CMK (cell line): ENCODE results near the gene EHMT1.
A peak's percentile ranks its signal among the peaks of the same experiment; 100 is the strongest.

Experiments
- DNase-seq: peaks from one replicate; pipeline ENCODE4 v3.0.0-alpha.2; 2010; ENCODE audit warnings: low read depth

EHMT1 gene

DNA sequence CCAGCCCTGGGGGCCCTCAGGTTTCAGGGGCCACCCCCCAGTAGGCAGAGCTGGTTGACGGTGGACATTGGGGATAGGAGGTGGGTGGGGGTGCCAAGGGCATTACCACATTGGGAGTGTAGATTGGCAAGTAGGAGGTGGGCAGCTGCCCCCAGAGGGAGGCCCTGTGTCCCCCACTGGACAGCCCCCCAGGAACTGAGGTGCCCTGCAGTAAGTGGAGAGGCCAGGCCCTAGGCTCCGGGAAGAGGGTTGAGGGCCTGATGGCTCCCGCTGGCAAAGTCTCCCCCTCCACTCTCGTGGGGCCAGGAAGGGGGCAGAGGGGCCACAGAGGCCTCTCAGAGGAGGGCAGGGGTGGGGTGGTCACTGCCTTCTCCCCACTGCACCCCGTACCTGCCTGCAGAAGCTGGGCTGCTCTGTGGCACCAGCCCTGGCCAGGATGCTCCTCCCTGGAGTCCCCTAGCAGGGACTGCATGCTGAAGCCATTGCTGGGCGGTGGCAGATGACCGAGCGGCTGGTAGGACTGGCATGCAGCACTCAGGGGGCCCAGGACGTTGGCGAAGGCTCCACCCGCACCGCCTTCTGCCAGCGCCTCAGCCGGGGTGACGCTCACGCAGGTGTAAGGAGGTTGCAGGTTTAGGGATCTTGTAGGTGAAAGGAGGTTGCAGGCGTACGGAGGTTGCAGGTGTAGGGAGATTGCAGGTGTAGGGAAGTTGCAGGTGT lies 169.1 kb downstream of the EHMT1 start:
- DNase-seq = no peak

DNA sequence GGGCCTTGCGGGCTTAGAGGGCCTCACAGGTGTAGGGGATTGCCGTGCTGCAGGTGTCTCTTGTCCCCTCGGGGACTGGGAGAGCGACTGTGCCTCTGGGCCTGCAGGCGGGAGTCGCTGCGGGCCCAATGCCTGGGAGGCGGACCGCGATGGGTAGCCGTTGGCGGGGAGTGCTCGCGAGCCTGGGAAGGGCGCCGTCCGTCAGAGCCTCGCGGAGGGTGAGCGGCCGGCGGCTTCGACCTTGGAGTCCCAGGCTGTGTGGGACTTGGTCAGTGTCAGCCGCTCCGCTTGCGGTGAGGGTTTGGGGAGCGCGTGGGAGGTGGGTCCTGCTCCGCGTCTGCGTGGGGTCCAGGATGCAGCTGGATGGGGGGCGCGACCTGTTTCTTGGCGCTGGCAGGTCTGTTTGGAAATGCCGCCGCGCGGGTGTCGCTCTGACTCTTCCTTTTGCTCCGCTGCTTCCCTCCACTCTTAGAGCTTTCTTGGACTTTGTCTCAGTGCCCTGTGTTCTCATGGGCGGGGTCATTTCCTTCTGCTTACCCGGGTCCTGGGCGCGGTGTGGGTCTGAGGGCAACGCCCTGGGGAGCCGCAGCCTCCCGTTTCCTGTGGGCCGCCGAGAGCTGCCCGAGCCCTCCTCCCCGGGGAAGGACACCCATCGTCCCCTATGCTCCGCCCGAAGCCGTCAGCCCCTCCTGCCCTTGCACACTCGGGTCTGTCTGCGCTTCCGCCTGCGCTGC lies 169.9 kb downstream of the EHMT1 start:
- peak; percentile 81 for DNase-seq

GRCh38 chr9:137789295-137789895 lies 170.6 kb downstream of the EHMT1 start:
- DNase-seq = no peak

DNA sequence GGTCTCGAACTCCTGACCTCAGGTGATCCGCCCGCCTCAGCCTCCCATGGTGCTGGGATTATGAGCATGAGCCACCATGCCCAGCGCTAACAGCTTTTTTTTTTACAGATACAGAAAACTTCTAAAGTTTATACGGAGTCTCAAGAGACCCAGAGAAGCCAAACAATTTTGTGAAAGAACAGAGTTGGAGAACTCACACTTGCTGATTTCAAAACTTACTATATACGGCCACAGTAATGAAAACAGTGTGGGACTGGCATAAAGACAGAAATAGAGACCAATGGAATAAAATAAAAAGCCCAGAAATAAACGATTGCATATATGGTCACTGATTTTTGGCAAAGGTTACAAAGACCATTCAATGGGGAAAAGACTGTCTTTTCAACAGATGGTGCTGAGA lies 173.1 kb downstream of the EHMT1 start:
- no peak for DNase-seq

DNA sequence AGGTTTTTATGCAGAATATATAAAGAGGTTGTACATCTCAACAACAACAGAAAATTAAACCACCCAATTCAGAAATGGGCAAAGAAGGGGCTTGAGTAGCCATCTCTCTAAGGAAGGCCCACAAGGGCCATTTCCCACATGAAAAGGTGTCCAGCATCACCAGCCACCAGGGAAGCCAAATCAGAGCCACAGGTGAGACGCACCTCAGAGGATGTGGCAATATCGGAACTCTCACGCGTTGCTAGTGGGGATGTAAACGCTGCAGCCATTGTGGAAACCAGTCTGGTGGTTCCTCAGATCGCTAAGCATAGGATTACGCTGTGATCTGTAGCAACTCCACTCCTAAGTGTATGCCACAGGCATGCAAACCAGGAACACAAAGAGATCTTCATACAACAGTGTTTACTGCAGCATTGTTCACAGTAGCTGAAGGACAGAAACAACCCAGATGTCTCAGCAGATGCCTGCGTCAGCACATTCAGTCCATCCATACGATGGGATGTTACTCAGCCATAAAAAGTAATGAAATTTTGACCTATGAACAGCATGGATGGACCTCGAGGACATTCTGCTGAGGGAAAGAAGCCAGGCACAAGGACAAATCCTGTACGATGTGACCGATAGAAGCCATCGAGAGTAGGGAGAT lies 174.5 kb downstream of the EHMT1 start:
- DNase-seq = no peak

- DNase-seq = no peak
Measured at GRCh38 chr9:137795156-137795666, 176.4 kb downstream of the EHMT1 start.

GRCh38 chr9:137797206-137798120 lies 178.7 kb downstream of the EHMT1 start:
- no peak for DNase-seq

DNA sequence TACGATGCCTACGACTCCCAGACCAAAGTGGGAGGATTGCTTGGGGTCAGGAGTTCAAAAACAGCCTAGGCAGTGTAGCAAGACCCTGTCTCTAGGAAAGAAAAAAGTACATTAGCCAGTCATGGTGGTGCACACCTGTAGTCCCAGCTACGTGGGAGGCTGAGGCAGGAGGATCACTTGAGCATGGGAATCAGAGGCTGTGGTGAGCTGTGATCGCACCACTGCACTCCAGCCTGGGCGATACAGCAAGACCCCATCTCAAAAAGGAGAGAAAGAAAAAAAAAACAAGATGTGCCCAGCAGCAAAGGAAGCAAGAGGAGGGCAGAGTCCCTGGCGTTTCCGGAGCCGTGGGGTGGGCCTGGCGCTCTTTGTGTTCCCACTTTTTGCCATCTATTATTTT lies 179.3 kb downstream of the EHMT1 start:
- no peak for DNase-seq

DNA sequence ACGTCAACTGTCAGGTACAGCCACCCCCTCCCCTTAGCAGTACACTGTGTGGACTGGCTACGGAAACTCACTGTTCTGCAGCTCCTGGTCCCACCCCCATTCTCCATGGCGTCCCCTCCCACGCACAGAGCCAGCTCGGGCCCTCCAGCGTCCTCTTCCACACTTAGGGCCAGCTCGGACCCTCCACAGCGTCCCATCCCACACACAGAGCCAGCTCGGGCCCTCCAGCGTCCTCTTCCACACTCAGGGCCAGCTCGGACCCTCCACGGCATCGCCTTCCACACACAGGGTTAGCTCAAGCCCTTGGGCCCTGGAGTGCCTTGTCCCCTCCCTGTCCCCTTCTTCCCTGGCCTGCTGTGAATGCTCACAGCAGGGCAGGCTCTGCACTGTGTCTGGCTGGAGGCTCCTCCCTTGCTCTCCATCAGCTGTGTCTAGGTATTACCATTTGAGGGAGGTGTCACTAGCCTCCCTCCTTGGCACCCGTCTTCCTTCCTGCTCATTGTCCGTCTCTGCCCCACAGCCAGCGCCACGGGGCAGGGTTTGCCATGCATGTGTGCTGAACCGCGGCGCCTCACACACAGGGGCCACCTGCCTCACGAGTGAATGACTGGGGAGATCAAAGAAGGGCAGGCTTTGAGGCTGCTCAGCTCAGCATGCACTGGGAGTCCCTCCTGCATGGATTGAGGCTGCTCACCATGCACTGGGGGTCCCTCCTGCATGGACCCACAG lies 180.3 kb downstream of the EHMT1 start:
- no peak for DNase-seq

DNA sequence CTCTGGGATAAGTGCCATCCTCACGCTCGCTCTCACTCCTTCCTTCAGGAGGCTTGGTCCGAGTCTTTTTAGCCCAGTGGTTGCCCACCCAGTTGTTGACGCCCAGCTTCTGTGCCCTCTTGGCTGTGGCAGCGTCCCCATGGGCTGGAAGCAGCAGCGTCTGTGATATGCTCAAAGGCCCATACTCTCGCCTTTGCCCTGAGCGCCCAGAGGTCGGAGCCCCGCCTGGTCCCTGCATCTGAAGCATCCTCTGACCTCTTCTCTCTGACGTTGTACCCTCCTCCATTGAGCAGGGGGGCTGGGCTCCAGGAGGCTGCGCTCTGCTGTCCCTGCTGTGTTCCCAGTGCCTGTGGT lies 180.8 kb downstream of the EHMT1 start:
- DNase-seq = no peak

DNA sequence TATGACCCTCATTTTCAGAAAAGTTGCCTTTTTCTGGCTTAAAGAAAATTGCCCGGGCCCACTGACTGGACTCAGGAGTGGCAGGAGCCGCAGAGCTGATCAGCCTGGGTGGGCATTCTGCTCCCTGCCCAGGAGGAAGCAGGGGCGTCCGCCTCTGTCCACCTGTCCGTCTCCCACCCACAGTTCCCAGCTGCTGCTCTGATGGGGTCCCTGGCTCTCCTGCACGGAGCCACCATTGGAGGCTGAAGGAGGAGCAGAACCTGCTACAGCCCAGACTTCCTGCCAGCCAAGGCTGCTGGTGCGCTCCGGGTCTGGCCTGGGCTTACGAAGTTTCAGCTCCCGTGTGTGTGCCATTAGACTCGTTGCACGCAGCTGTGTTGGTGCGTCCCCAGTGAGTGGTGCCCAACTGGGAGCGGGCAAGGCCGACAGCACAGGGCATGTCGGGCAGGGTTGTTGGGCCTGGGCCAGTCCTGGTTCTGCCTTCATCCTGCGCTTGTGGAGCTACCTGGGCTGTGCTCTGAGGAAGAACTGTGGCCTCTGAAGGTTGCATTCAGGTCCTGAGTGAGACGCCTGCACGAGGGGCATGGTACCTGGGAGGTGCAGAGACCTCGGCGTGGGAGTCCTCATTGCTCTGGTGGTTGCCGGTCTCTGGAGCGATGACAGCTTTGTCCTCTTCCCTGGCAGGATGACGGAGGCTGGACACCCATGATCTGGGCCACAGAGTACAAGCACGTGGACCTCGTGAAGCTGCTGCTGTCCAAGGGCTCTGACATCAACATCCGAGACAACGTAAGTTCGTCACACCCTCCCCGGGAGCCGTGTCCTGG lies 181.6 kb downstream of the EHMT1 start:
- DNase-seq = no peak

DNA sequence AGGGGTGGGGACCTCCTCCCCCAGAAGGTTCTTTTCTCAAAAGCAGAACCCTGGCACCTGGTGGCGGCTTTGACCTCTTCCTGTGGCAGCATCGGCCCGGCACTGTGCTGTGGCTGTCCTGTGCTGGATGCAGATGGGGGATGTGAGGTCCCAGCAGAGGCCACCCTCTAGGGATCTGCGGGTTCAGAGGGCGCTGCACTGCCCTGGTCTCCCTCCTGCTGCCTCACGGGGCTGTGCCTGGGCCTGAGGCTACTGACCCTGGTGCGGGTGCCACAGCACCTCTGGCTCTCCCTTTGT lies 182.2 kb downstream of the EHMT1 start:
- DNase-seq = no peak

DNA sequence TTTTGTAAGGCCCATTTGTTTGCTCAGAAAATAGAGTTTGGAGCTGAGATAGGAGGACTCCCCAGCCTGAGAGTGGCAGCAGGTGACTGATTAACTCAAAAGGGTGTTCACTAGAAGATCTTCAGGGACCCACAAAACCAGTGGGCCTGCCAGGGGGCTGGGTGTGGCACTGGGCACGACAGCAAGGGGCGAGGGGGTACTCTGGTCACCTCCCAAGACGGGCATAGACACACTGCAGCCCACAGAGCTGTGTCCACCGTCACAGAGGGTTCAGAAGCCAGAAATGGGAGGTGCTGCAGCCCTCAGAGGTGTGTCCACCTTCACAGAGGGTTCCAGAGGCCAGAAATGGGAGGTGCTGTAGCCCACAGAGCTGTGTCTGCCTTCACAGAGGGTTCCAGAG lies 183.2 kb downstream of the EHMT1 start:
- DNase-seq = no peak

- DNase-seq = no peak
Measured at GRCh38 chr9:137802521-137803243, 183.9 kb downstream of the EHMT1 start.

- DNase-seq = no peak
Measured at GRCh38 chr9:137804908-137805630, 186.3 kb downstream of the EHMT1 start.

GRCh38 chr9:137807721-137808703 lies 189.2 kb downstream of the EHMT1 start:
- DNase-seq = no peak

DNA sequence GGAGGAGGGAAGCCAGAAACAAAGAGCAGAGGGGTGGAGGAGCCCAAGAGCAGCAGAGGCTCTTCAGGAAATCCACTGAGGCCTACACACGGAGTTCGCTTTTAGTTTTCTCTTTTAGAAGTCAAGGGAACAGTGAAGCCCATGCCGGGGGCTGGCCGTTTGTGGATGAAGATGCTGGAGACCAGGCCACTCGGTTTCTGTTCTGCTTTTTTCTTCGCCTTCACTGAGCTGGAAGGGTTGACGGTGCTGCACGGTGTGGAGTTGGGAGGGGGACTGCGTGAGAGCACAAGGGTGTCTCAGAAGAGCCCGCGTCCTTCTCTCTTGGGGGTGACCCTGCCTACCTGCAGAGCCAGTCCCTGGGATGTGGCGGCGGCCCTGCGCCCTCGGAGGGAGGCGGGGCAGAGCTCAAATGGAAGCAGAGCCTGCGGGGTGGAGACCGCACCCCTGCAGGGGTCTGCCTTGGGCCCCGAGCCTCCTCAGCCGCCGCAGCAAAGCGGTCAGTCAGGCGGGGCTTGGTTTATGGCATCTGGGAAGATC lies 190.3 kb downstream of the EHMT1 start:
- DNase-seq = no peak
